GM21526 (cell line): ENCODE results near the gene PFKFB3.
A peak's percentile ranks its signal among the peaks of the same experiment; 100 is the strongest.

Source experiments
- ATAC-seq: cut with Tn5 transposase; IDR thresholded peaks from one replicate; pipeline ENCODE4 v1.9.1; 2021; ENCODE audit warnings: moderate library complexity; ENCODE audit not compliant: unreplicated experiment, low FRiP score

PFKFB3 gene

GRCh38 chr10:6297951-6298381 lies 95.2 kb downstream of the PFKFB3 start:
- ATAC-seq, result no peak

GRCh38 chr10:6298428-6298827 lies 95.7 kb downstream of the PFKFB3 start:
- no peak for ATAC-seq

DNA sequence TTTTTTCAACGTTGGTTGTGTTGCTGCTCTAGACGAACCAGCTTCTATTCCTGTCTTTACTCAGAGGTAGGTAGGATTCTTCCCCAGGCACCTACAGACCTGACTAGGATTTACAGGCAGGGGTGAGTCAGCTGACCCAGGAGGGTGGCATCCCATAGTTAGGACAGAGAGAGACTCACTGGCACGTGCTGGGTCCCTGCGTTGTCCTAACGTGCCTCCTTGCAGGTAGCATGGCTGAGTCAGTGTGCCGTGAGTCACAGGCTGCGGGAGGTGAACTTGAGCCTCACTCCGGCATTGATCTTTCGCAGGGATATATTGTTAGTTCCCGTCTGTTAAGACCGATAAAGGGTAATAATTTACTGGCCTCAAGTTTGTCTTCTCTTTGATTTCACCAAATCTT lies 96.5 kb downstream of the PFKFB3 start:
- no peak for ATAC-seq

DNA sequence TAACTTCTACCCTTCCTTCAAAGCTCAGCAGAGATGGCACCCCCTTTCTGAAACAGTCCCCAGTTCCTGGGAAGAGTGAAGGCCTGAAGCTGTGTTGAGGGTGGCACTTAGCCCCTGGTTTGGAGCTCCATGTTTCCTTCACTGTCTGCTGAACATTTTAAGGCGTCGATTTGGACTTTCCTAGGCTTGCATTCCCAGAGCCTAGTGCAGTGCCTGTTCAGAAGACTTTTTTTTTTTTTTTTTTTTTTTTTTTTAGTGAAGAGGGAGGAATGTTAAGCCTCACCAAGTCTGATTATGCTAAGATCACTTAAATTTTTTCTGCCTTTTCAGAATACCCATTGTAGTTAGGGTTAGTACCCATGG lies 97.0 kb downstream of the PFKFB3 start:
- ATAC-seq, result no peak

GRCh38 chr10:6300106-6300783 lies 97.5 kb downstream of the PFKFB3 start:
- peak; percentile 88 for ATAC-seq

DNA sequence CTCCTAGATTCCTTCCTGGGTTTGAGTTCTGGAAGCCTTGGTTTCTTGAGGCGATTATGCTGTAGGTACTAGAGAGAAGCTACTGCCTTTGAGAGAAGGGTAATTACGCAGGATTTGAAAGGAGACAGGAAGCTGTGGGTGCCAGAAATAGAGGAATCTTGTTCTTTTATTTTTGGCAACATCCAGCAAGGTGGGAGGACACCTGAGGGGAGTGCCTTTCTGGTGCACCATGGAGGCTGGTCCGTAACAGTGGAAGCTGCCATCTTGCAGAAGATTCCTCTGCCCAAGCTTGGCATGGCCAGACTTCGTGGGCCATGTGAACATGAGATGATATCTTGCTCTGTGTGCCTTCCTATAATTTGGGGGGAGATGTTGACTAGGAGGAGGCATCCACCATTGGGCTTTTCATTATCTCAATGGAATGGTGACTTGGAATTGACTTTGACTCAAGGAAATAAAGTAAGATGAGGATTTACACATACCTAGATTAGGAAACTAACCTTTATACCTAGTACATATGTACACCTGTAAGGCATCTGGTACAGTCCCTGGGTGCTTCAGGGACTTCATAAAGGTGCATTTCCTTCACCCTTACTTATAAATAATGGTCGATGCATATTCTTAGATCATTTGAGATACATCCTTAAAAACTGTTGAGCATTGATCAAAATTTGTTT lies 98.2 kb downstream of the PFKFB3 start:
- ATAC-seq, result no peak

DNA sequence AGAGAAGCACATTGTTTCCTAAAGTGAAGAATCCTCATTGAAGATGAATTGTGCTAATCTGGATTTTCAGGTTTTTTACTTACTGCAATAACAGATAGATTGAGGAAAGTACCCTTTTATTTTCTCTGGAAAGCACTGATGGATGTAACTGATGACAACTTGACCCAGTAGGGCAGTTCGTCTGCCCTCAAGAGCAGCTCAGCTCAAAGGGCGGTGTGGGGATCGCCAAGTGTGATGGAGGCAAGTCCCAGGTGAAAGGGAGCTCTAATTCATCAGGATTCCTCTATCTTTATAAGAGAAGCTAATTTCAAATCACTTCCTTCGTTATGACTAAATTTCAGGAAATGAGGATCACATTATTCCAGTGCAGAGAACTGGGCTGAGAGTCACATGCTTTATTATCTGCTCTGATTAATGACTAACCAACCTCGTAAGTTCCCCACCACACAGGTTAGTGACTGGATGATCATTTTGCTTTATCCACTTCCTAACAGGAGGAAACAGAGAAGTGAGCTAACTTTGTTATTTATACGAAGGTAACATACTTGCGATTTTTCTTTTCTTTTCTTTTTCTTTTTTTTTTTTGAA lies 98.8 kb downstream of the PFKFB3 start:
- ATAC-seq, result no peak
